SK-N-SH (cell line): ENCODE data around the gene CIB4. TPM values are rescaled to one million over a fixed set of nuclear protein-coding genes. Genes with fewer than 3 reads are reported as not detected.

Experiments
- CTCF ChIA-PET: fragments of 300-600, 350-600 bp; formaldehyde crosslinking; extraction: SDS; loops from one replicate; lab custom pipeline; 2021; lab: Yijun Ruan, JAX
- POLR2A ChIA-PET: fragments of 350-600 bp; sonication (Branson Sonifier 250); formaldehyde crosslinking; extraction: SDS; loops from one replicate; lab custom pipeline; 2020; ENCODE audit warnings: antibody characterized with exemption, inconsistent platforms; lab: Yijun Ruan, JAX
- DNase-seq: peaks from one replicate; pipeline ENCODE4 v3.0.0; 2012
- H2AFZ ChIP-seq: fragments of 200-600 bp; sonication (generic); 2 replicates; pipeline ENCODE4 v1.8.1; 2016; ENCODE audit warnings: antibody characterized with exemption, mild to moderate bottlenecking, low read depth
- H3F3A ChIP-seq: fragments of 200-600 bp; sonication (generic); replicated peaks from 2 replicates; pipeline ENCODE3; 2016; ENCODE audit warnings: antibody characterized with exemption, mild to moderate bottlenecking; ENCODE audit not compliant: insufficient read depth
- H3K27ac ChIP-seq, 2 experiments: fragments of 200-500 bp in 1 of 2; fragments of 200-600 bp in 1 of 2; sonication (Bioruptor generic) in 1 of 2; sonication (generic), shearing (Covaris generic) in 1 of 2; 2 replicates each; pipeline versions ENCODE4 v1.5.1 to v1.6.1; 2014 to 2016; ENCODE audit warnings: low read depth in 2 of 2, inconsistent platforms in 1 of 2, low read length in 1 of 2, mild to moderate bottlenecking in 1 of 2, mixed read lengths in 1 of 2
- H3K27me3 ChIP-seq: fragments of 200-600 bp; sonication (generic), shearing (Covaris generic); 2 replicates; pipeline ENCODE4 v1.6.1; 2016; ENCODE audit warnings: mixed run types; ENCODE audit not compliant: insufficient read depth
- H3K36me3 ChIP-seq, 2 experiments: fragments of 200-500 bp in 1 of 2; fragments of 200-600 bp in 1 of 2; sonication (Bioruptor generic) in 1 of 2; sonication (generic) in 1 of 2; replicated peaks in 1 of 2; 2 replicates each; pipeline versions ENCODE3 to v1.5.1; 2014 to 2016; ENCODE audit warnings: low read length in 1 of 2, mild to moderate bottlenecking in 1 of 2; ENCODE audit not compliant: insufficient read depth in 2 of 2, control insufficient read depth in 1 of 2
- H3K4me1 ChIP-seq, 2 experiments: fragments of 200-500 bp in 1 of 2; fragments of 200-600 bp in 1 of 2; sonication (Bioruptor generic) in 1 of 2; sonication (generic), shearing (Covaris generic) in 1 of 2; 2 replicates each; pipeline versions ENCODE4 v1.5.1 to v1.6.1; 2014 to 2016; ENCODE audit warnings: low read depth in 1 of 2, low read length in 1 of 2, mixed run types in 1 of 2; ENCODE audit not compliant: insufficient read depth in 2 of 2, control insufficient read depth in 1 of 2
- H3K4me2 ChIP-seq: fragments of 200-600 bp; sonication (generic), shearing (Covaris generic); 2 replicates; pipeline ENCODE4 v1.6.1; 2017; ENCODE audit warnings: mixed run types
- H3K4me3 ChIP-seq, 2 experiments: fragments of 200-500 bp in 1 of 2; fragments of 200-600 bp in 1 of 2; sonication (Bioruptor generic) in 1 of 2; sonication (generic), shearing (Covaris generic) in 1 of 2; 2 replicates each; pipeline versions ENCODE4 v1.5.1 to v1.8.1; 2014 to 2016; ENCODE audit warnings: low read depth in 2 of 2, inconsistent platforms in 1 of 2, low read length in 1 of 2, mild to moderate bottlenecking in 1 of 2, mixed read lengths in 1 of 2, moderate library complexity in 1 of 2
- H3K79me2 ChIP-seq: fragments of 200-600 bp; sonication (generic); 2 replicates; pipeline ENCODE4 v1.8.1; 2017; ENCODE audit warnings: mild to moderate bottlenecking; ENCODE audit not compliant: insufficient read depth
- H3K9ac ChIP-seq: fragments of 200-600 bp; sonication (generic); 2 replicates; pipeline ENCODE4 v1.6.1; 2017; ENCODE audit warnings: mixed run types
- H3K9me2 ChIP-seq: fragments of 200-600 bp; sonication (generic); 2 replicates; pipeline ENCODE4 v1.6.1; 2017; ENCODE audit warnings: mixed run types
- H3K9me3 ChIP-seq: fragments of 200-600 bp; sonication (generic); 2 replicates; pipeline ENCODE4 v1.6.1; 2017; ENCODE audit warnings: mixed run types, mild to moderate bottlenecking, moderate library complexity
- H4K20me1 ChIP-seq: fragments of 200-600 bp; sonication (generic); 2 replicates; pipeline ENCODE4 v1.6.1; 2017; ENCODE audit warnings: mild to moderate bottlenecking, mixed run types; ENCODE audit not compliant: insufficient read depth
- ELF1 ChIP-seq: IDR thresholded peaks from 2 replicates; pipeline ENCODE4 v1.4.0; 2012
- EZH2phosphoT487 ChIP-seq: fragments of 200-600 bp; sonication (generic); IDR thresholded peaks from 2 replicates; pipeline ENCODE4 v1.6.1; 2017; ENCODE audit warnings: low read depth, mixed run types, mild to moderate bottlenecking, antibody characterized with exemption, moderate library complexity, borderline replicate concordance
- FOSL2 ChIP-seq: IDR thresholded peaks from 2 replicates; pipeline ENCODE4 v1.4.0; 2012; ENCODE audit warnings: low read depth, mild to moderate bottlenecking, moderate library complexity, borderline replicate concordance
- FOXJ3 ChIP-seq: sonication (generic); formaldehyde crosslinking; IDR thresholded peaks from 2 replicates; pipeline ENCODE4 v1.5.1; 2020; ENCODE audit warnings: mild to moderate bottlenecking, missing genetic modification reagents
- FOXM1 ChIP-seq: IDR thresholded peaks from 2 replicates; pipeline ENCODE4 v1.4.0; 2012; ENCODE audit warnings: low read depth, mild to moderate bottlenecking
- GABPA ChIP-seq: IDR thresholded peaks from 2 replicates; pipeline ENCODE4 v1.4.0; 2012; ENCODE audit warnings: low read depth, mild to moderate bottlenecking
- GATA2 ChIP-seq: sonication (generic); formaldehyde crosslinking; IDR thresholded peaks from 2 replicates; pipeline ENCODE4 v1.5.0; 2020; ENCODE audit warnings: mild to moderate bottlenecking, missing genetic modification reagents
- JUND ChIP-seq: IDR thresholded peaks from 2 replicates; pipeline ENCODE4 v1.4.0; 2012
- MXI1 ChIP-seq: IDR thresholded peaks from 2 replicates; pipeline ENCODE4 v1.6.1; 2012; ENCODE audit warnings: mild to moderate bottlenecking, low read depth, low read length, improper control_type of control experiment
- NFIC ChIP-seq: IDR thresholded peaks from 2 replicates; pipeline ENCODE4 v1.4.0; 2012; ENCODE audit warnings: borderline replicate concordance
- NRF1 ChIP-seq: IDR thresholded peaks from 2 replicates; pipeline ENCODE4 v1.6.1; 2012; ENCODE audit warnings: low read depth, mild to moderate bottlenecking, low read length
- POLR2AphosphoS5 ChIP-seq: IDR thresholded peaks from 2 replicates; pipeline ENCODE4 v1.6.1; 2012; ENCODE audit warnings: low read depth, low read length
- RXRA ChIP-seq: IDR thresholded peaks from 2 replicates; pipeline ENCODE4 v1.4.0; 2012; ENCODE audit warnings: low read depth, mild to moderate bottlenecking, borderline replicate concordance
- SMC3 ChIP-seq: IDR thresholded peaks from 2 replicates; pipeline ENCODE4 v1.6.1; 2012; ENCODE audit warnings: low read depth, low read length, improper control_type of control experiment
- TEAD4 ChIP-seq: IDR thresholded peaks from 2 replicates; pipeline ENCODE4 v1.4.0; 2012; ENCODE audit warnings: mild to moderate bottlenecking, borderline replicate concordance; ENCODE audit not compliant: insufficient read depth
- USF2 ChIP-seq: fragments of 150-350 bp; IDR thresholded peaks from 2 replicates; pipeline ENCODE4 v1.6.1; 2017; ENCODE audit warnings: antibody characterized with exemption, low read length, low read depth, borderline replicate concordance
- WGBS: methylation state at CpG from one replicate; pipeline ENCODE4 v1.1.6; 2017; ENCODE audit warnings: low lambda C conversion rate; 5-methylcytosine and 5-hydroxymethylcytosine counted together
- polyA plus RNA-seq, 3 experiments: library from polyadenylated mRNA; depleted of rRNA; stranded (reverse); fragments of >200 nt; gene quantifications; 2 replicates each; pipeline ENCODE4 v1.2.3, GENCODE V29; 2012
- TF ChIP-seq, protein P1 (sequence below): IDR thresholded peaks from 2 replicates; pipeline ENCODE4 v1.4.0; 2012; ENCODE audit warnings: low read depth, borderline replicate concordance
- TF ChIP-seq, protein P2 (sequence below): IDR thresholded peaks from 2 replicates; pipeline ENCODE4 v1.4.0; 2012; ENCODE audit warnings: low read depth, borderline replicate concordance

CIB4 gene
- polyA plus RNA-seq, 1 of the 3 experiments (the other 2 are of a cell fraction), result not detected

GRCh38 chr2:26637811-26638310, 3.3 kb downstream of the CIB4 start:
- H3K36me3 ChIP-seq, result no peaks in the 10 kb centered on the region
- H3K4me3 ChIP-seq, result no peak overlapping the region
- no peak overlapping the region for H3K9ac ChIP-seq
- no peak overlapping the region for H3K4me2 ChIP-seq
- H3K9me3 ChIP-seq, result no peaks in the 10 kb centered on the region
- DNase-seq, result no peak
- no peak overlapping the region for H3K27ac ChIP-seq
- ChIA-PET POLR2A (no interaction called here), CTCF (interaction anchor here (0.5 to 2.8 kb wide), 5 partner anchors 24 to 278 kb away, joined by 3 to 16 read pairs (median 3); partner anchors contain the start of gene CENPA)
- H2AFZ ChIP-seq, result no peak overlapping the region
- peaks cover 25% of the 10 kb centered on the region; the same call in 1 of the 2 replicates for H3K27me3 ChIP-seq
- TF ChIP-seq RXRA, result no peak
- TF ChIP-seq FOSL2, result no peak
- TF ChIP-seq SMC3, result no peak
- no peaks in the 10 kb centered on the region for H3K9me2 ChIP-seq
- WGBS, result 82% methylated on average over 9 of the region's 9 CpGs
- no peaks in the 10 kb centered on the region for H3K79me2 ChIP-seq
- H3K4me1 ChIP-seq, result peaks cover 0 to 16% of the 10 kb centered on the region in 2 experiments; a peak in 1 of 4 replicates
- no peaks in the 10 kb centered on the region for H3F3A ChIP-seq
- no peaks in the 10 kb centered on the region for H4K20me1 ChIP-seq

- no peaks in the 10 kb centered on the region for H3K9me2 ChIP-seq
- H4K20me1 ChIP-seq, result no peaks in the 10 kb centered on the region
- H3K27ac ChIP-seq, result no peak overlapping the region
- POLR2A ChIA-PET, result interaction anchor here (1.4 kb wide), 1 partner anchor 10 kb away, joined by 3 read pairs; no protein-coding TSS in a partner anchor
- no peaks in the 10 kb centered on the region for H3F3A ChIP-seq
- H3K79me2 ChIP-seq, result no peaks in the 10 kb centered on the region
- CTCF ChIA-PET, result interaction anchor here (0.6 to 2.8 kb wide), 6 partner anchors 23 to 108 kb away, joined by 3 to 16 read pairs (median 4); no protein-coding TSS in a partner anchor
- H3K36me3 ChIP-seq, result no peaks in the 10 kb centered on the region
- no peak for DNase-seq
- peaks cover 26% of the 10 kb centered on the region; the same call in 1 of the 2 replicates for H3K27me3 ChIP-seq
- H3K4me3 ChIP-seq, result no peak overlapping the region
- TF ChIP-seq ELF1, result no peak
- TF ChIP-seq FOXM1, result no peak
- no peak for TF ChIP-seq GATA2 (CRISPR knock-in tag)
- TF ChIP-seq, protein P1, sequence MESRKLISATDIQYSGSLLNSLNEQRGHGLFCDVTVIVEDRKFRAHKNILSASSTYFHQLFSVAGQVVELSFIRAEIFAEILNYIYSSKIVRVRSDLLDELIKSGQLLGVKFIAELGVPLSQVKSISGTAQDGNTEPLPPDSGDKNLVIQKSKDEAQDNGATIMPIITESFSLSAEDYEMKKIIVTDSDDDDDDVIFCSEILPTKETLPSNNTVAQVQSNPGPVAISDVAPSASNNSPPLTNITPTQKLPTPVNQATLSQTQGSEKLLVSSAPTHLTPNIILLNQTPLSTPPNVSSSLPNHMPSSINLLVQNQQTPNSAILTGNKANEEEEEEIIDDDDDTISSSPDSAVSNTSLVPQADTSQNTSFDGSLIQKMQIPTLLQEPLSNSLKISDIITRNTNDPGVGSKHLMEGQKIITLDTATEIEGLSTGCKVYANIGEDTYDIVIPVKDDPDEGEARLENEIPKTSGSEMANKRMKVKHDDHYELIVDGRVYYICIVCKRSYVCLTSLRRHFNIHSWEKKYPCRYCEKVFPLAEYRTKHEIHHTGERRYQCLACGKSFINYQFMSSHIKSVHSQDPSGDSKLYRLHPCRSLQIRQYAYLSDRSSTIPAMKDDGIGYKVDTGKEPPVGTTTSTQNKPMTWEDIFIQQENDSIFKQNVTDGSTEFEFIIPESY, result no peak
- TF ChIP-seq FOSL2, result no peak
- no peak for TF ChIP-seq TEAD4
- no peak for TF ChIP-seq SMC3
- no peak for TF ChIP-seq EZH2phosphoT487
- no peak for TF ChIP-seq NFIC
- TF ChIP-seq GABPA, result no peak
- TF ChIP-seq, protein P2, sequence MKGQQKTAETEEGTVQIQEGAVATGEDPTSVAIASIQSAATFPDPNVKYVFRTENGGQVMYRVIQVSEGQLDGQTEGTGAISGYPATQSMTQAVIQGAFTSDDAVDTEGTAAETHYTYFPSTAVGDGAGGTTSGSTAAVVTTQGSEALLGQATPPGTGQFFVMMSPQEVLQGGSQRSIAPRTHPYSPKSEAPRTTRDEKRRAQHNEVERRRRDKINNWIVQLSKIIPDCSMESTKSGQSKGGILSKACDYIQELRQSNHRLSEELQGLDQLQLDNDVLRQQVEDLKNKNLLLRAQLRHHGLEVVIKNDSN, result no peak
- TF ChIP-seq RXRA, result no peak
- no peak for TF ChIP-seq FOXJ3 (CRISPR knock-in tag)
- no peak for TF ChIP-seq USF2
- no peak for TF ChIP-seq POLR2AphosphoS5
- no peak for TF ChIP-seq MXI1
- no peak for TF ChIP-seq JUND
- TF ChIP-seq NRF1, result no peak
- TF ChIP-seq, all 33 proteins: peak for 0
- Histone ChIP-seq H3K9me3 (no peaks in the 10 kb centered on the region), H3K4me2 (no peak overlapping the region), H2AFZ (no peak overlapping the region), H3K4me1 (peaks cover 0 to 19% of the 10 kb centered on the region in 2 experiments; a peak in 1 of 4 replicates), H3K9ac (no peak overlapping the region)
- 57% methylated on average over 6 of the region's 6 CpGs for WGBS
These were observed 4.2 kb downstream of the CIB4 start for GRCh38 chr2:26636935-26637334.
